GM23338 (cell line): ENCODE data around the gene DOCK10. TPM values are rescaled to one million over a fixed set of nuclear protein-coding genes. Genes with fewer than 3 reads are reported as not detected.

ENCODE experiments used
- ATAC-seq: fragments of 200-7000 bp; cut with Tn5 transposase; 3 replicates; pipeline ENCODE4 v1.9.1; 2020
- DNase-seq: peaks from one replicate; pipeline ENCODE4 v3.0.0-alpha.2; 2015; ENCODE audit warnings: low spot score
- H2AFZ ChIP-seq: fragments of 200-600 bp; sonication (generic); 2 replicates; pipeline ENCODE4 v1.8.0; 2016; ENCODE audit warnings: antibody characterized with exemption, mild to moderate bottlenecking, moderate library complexity
- H3F3A ChIP-seq: fragments of 200-600 bp; sonication (generic); replicated peaks from 2 replicates; pipeline ENCODE4 v1.8.0; 2017; ENCODE audit warnings: antibody characterized with exemption, mixed run types, low read depth
- H3K27ac ChIP-seq: fragments of 200-600 bp; sonication (generic); 2 replicates; pipeline ENCODE4 v1.6.1; 2016; ENCODE audit warnings: low read depth
- H3K27me3 ChIP-seq: fragments of 200-600 bp; sonication (generic); 2 replicates; pipeline ENCODE4 v1.8.0; 2016; ENCODE audit warnings: mild to moderate bottlenecking, mixed run types, moderate library complexity; ENCODE audit not compliant: insufficient read depth
- H3K36me3 ChIP-seq: fragments of 200-600 bp; sonication (generic); 2 replicates; pipeline ENCODE4 v1.8.0; 2016; ENCODE audit warnings: mild to moderate bottlenecking; ENCODE audit not compliant: insufficient read depth
- H3K4me1 ChIP-seq: fragments of 200-600 bp; sonication (generic); 2 replicates; pipeline ENCODE4 v1.8.0; 2016; ENCODE audit warnings: mild to moderate bottlenecking, moderate library complexity; ENCODE audit not compliant: insufficient read depth
- H3K4me2 ChIP-seq: fragments of 200-600 bp; sonication (generic); 2 replicates; pipeline ENCODE4 v1.7.1; 2017; ENCODE audit warnings: mixed run types
- H3K4me3 ChIP-seq: fragments of 200-600 bp; sonication (generic); 2 replicates; pipeline ENCODE4 v1.6.1; 2016; ENCODE audit warnings: mixed run types
- H3K79me2 ChIP-seq: fragments of 200-600 bp; sonication (generic); replicated peaks from 2 replicates; pipeline ENCODE4 v1.8.0; 2017; ENCODE audit warnings: mild to moderate bottlenecking; ENCODE audit not compliant: insufficient read depth
- H3K9me2 ChIP-seq: fragments of 200-600 bp; sonication (generic); 2 replicates; pipeline ENCODE4 v1.8.0; 2017; ENCODE audit not compliant: insufficient read depth
- H4K20me1 ChIP-seq: fragments of 200-600 bp; sonication (generic); replicated peaks from 2 replicates; pipeline ENCODE4 v1.8.0; 2017; ENCODE audit warnings: mild to moderate bottlenecking; ENCODE audit not compliant: insufficient read depth
- H3K27ac Mint-ChIP-seq: 2 replicates; pipeline ENCODE4 v1.8.0; 2020; ENCODE audit warnings: inconsistent platforms, mild to moderate bottlenecking, moderate library complexity, mixed read lengths
- H3K27me3 Mint-ChIP-seq: 3 replicates; pipeline ENCODE4 v1.8.0; 2022; ENCODE audit warnings: low read depth, mild to moderate bottlenecking, moderate library complexity, mixed read lengths, inconsistent platforms; ENCODE audit not compliant: insufficient read depth, poor library complexity
- H3K36me3 Mint-ChIP-seq: 3 replicates; pipeline ENCODE4 v1.8.0; 2021; ENCODE audit warnings: low read depth, mild to moderate bottlenecking, inconsistent platforms, moderate library complexity, mixed read lengths
- H3K4me1 Mint-ChIP-seq: 3 replicates; pipeline ENCODE4 v1.8.0; 2020; ENCODE audit warnings: mild to moderate bottlenecking, inconsistent platforms, mixed read lengths
- H3K4me3 Mint-ChIP-seq: 3 replicates; pipeline ENCODE4 v1.8.0; 2021; ENCODE audit warnings: moderate library complexity, mild to moderate bottlenecking, inconsistent platforms, mixed read lengths
- H3K9me3 Mint-ChIP-seq: 3 replicates; pipeline ENCODE4 v1.8.0; 2020; ENCODE audit warnings: moderate library complexity, mild to moderate bottlenecking, inconsistent platforms, mixed read lengths
- CREB1 ChIP-seq: fragments of 250-450 bp; sonication (Bioruptor Pico); IDR thresholded peaks from 2 replicates; pipeline ENCODE4 v1.5.0; 2020; ENCODE audit warnings: low read depth, mild to moderate bottlenecking, moderate library complexity
- EZH2 ChIP-seq: fragments of 200-600 bp; sonication (generic); IDR thresholded peaks from one replicate; pipeline ENCODE4 v1.8.0; 2017; ENCODE audit warnings: antibody characterized with exemption, mild to moderate bottlenecking, low read depth; ENCODE audit not compliant: unreplicated experiment
- POLR2AphosphoS5 ChIP-seq: IDR thresholded peaks from 2 replicates; pipeline ENCODE4 v1.6.1; 2016; ENCODE audit warnings: antibody characterized with exemption, low read depth
- STAT1 ChIP-seq: IDR thresholded peaks from one replicate; pipeline ENCODE4 v1.6.1; 2016; ENCODE audit warnings: antibody characterized with exemption; ENCODE audit not compliant: unreplicated experiment
- ZNF114 ChIP-seq: fragments of 250-450 bp; sonication (Bioruptor Pico); IDR thresholded peaks from 2 replicates; pipeline ENCODE4 v1.5.0; 2020; ENCODE audit warnings: mild to moderate bottlenecking, moderate library complexity
- ZNF462 ChIP-seq: fragments of 250-450 bp; sonication (Bioruptor Pico); IDR thresholded peaks from 2 replicates; pipeline ENCODE4 v1.5.0; 2020; ENCODE audit warnings: mild to moderate bottlenecking, moderate library complexity
- polyA plus RNA-seq: library from polyadenylated mRNA; unstranded; fragments of >200 nt; fragmentation: Nextera tagmentation; extraction: Ambion mirVana; gene quantifications from 2 replicates; pipeline ENCODE4 v1.2.1, GENCODE V29; 2016
- total RNA-seq: library from RNA; depleted of rRNA; stranded (reverse); fragments of >200 nt; shearing (Covaris generic); gene quantifications from 2 replicates; pipeline ENCODE4 v1.2.3, GENCODE V29; 2014
- TF ChIP-seq, protein P1 (sequence below): IDR thresholded peaks from one replicate; pipeline ENCODE4 v1.6.1; 2018; ENCODE audit warnings: antibody characterized with exemption; ENCODE audit not compliant: unreplicated experiment

Gene DOCK10
- total and polyA plus RNA-seq, 2 experiments from 2014 or later, result 1.0 to 1.7 TPM

- no peak for TF ChIP-seq ZNF462 (CRISPR knock-in tag)
- no peak for TF ChIP-seq CREB1 (CRISPR knock-in tag)
- no peak for TF ChIP-seq EZH2
Measured at GRCh38 chr2:225065882-225066281, 23.6 kb upstream of the DOCK10 start (continued).

- Mint-ChIP-seq H3K27me3 (peaks cover 5% of the 10 kb centered on the region), H3K4me3 (no peak overlapping the region), H3K27ac (no peak overlapping the region), H3K4me1 (no peaks in the 10 kb centered on the region), H3K36me3 (peaks cover 21% of the 10 kb centered on the region), H3K9me3 (peaks cover 27% of the 10 kb centered on the region)
- no peaks in the 10 kb centered on the region for H3F3A ChIP-seq
- peaks cover 8% of the 10 kb centered on the region; the same call in 1 of the 2 replicates for H3K9me2 ChIP-seq
- no peak overlapping the region for H3K4me2 ChIP-seq
- ATAC-seq (no peak), DNase-seq (no peak)
- no peaks in the 10 kb centered on the region for H4K20me1 ChIP-seq
- no peaks in the 10 kb centered on the region for H3K79me2 ChIP-seq
- H2AFZ ChIP-seq, result no peak overlapping the region
- H3K36me3 ChIP-seq, result 0 out of 2 replicates have a peak, but pooled peaks cover 5% of the 10 kb centered on the region
- no peak overlapping the region for H3K4me3 ChIP-seq
- H3K27me3 ChIP-seq, result no peaks in the 10 kb centered on the region
- no peak overlapping the region for H3K27ac ChIP-seq
- no peaks in the 10 kb centered on the region for H3K4me1 ChIP-seq
- TF ChIP-seq STAT1 (no peak), ZNF114 (CRISPR knock-in tag) (no peak), POLR2AphosphoS5 (no peak)
- TF ChIP-seq, protein P1, sequence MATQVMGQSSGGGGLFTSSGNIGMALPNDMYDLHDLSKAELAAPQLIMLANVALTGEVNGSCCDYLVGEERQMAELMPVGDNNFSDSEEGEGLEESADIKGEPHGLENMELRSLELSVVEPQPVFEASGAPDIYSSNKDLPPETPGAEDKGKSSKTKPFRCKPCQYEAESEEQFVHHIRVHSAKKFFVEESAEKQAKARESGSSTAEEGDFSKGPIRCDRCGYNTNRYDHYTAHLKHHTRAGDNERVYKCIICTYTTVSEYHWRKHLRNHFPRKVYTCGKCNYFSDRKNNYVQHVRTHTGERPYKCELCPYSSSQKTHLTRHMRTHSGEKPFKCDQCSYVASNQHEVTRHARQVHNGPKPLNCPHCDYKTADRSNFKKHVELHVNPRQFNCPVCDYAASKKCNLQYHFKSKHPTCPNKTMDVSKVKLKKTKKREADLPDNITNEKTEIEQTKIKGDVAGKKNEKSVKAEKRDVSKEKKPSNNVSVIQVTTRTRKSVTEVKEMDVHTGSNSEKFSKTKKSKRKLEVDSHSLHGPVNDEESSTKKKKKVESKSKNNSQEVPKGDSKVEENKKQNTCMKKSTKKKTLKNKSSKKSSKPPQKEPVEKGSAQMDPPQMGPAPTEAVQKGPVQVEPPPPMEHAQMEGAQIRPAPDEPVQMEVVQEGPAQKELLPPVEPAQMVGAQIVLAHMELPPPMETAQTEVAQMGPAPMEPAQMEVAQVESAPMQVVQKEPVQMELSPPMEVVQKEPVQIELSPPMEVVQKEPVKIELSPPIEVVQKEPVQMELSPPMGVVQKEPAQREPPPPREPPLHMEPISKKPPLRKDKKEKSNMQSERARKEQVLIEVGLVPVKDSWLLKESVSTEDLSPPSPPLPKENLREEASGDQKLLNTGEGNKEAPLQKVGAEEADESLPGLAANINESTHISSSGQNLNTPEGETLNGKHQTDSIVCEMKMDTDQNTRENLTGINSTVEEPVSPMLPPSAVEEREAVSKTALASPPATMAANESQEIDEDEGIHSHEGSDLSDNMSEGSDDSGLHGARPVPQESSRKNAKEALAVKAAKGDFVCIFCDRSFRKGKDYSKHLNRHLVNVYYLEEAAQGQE, result no peak
Measured at GRCh38 chr2:225064928-225065327, 22.7 kb upstream of the DOCK10 start.
